TTC549 (cell line): ENCODE results near the gene PAPSS2.
"Not testable (repeated sequence)": the region's sequence is repeated elsewhere in the genome, so short reads cannot be mapped to it uniquely, and the experiment has no call there.

ENCODE experiments used
- FAIRE-seq: peaks from 2 replicates; lab custom pipeline; 2012; peaks lifted over from hg19 to GRCh38; lab: Jason Lieb, UNC

Gene PAPSS2

DNA sequence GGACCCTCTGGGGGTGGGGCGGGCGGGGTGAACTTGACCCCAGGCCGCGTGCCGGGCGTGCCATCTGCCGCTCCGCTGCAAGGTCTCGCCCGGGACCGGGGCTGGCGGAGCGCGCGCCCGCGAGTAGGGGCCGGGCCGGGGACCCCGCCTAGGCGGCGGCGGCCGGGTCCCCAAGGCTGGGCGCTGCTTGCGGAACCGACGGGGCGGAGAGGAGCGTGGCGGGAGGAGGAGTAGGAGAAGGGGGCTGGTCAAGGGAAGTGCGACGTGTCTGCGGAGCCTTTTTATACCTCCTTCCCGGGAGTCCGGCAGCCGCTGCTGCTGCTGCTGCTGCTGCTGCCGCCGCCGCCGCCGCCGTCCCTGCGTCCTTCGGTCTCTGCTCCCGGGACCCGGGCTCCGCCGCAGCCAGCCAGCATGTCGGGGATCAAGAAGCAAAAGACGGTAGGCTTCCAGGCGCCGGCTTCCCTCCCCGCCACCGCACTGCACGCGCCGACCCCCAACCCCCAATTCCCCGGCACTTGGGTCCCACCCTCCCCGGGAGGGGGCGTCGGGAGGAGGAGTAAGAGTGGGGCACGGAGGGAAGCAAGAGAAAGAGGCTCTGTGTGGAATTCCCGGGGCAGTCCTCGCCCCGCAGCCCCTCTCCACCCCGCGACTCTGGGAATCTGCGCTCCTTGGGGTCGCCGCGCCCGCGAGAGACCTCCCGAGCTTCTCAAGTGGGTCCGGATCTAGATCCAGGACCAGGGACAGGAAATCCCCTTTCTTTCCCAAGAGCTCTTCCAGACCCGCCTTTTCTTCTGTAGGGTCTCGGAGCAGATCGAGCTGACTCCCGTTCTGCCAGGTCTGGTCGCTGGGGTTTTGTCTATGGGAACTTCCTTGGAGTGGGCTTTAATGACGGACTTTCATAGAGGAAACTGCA, at the start of gene PAPSS2:
Gene PAPSS2, plus strand, starts transcription at position 308 of the 913 bp plus-strand sequence. Its CDS starts 104 bp downstream, at position 412.
- FAIRE-seq, result no peak

DNA sequence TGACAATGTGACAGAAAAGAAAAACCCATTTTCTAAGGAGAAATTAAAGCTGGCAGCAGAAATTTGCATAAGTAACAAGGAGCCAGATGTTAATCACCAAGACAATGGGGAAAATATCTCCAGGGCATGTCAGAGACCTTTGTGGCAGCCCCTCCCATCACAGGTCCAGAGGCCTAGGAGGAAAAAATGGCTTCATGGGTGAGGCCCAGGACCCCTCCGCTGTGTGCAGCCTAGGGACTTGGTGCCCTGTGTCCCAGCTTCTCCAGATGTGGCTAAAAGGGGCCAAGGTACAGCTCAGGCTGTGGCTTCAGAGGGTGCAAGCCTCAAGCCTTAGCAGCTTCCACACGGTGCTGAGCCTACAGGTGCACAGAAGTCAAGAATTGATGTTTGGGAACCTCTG, 48.3 kb upstream of the PAPSS2 start:
- FAIRE-seq, result not testable (repeated sequence)

DNA sequence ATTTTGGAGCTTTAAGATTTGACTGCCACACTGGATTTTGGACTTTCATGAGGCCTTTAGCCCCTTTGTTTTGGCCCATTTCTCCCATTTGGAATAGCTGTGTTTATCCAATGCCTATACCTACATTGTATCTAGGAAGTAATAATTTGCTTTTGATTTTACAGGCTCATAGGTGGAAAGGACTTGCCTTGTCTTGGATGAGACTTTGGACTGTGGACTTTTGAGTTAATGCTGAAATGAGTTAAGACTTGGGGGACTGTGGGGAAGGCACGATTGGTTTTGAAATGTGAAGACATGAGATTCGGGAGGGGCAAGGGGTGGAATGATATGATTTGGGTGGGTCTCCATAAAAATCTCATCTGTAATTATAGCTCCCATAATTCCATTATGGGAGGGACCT, 47.6 kb upstream of the PAPSS2 start:
- no peak for FAIRE-seq

DNA sequence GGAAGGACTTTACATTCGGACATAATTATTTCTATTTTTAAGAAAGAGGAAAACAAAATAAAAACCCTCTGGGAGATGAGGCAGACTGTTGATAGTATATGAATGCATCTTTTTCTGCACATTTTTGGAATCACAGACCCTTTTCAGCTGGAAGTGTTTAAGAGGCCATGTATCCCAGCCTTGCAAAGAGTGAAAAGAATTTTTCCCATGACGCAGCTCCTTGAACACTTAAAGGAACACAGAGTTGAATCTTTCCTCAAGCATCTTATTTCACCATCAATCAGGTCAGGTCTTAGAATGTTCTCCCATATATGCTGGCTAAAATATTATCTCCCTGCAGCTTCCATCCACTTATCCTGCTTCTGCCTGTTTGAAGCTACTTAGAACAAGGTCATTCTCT, 45.9 kb upstream of the PAPSS2 start:
- no peak for FAIRE-seq

DNA sequence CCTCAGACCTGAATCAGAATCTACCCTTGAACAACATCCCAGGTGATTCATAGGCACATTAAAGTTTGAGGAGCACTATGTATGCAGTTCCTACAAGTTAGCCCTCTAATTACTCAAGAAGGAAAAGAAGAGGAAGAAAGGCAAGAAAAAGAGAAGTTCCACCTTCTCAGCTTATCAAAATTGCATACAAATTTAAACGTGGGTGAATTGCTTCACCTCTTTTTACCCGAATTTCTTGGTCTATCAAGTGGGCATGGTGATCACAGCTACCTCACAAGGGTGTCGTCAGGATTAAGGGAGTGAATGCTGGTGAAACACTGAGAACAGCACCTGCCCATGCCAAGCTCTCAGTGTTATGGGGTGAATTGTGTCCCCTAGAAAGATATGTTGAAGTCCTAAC, 43.8 kb upstream of the PAPSS2 start:
- no peak for FAIRE-seq

DNA sequence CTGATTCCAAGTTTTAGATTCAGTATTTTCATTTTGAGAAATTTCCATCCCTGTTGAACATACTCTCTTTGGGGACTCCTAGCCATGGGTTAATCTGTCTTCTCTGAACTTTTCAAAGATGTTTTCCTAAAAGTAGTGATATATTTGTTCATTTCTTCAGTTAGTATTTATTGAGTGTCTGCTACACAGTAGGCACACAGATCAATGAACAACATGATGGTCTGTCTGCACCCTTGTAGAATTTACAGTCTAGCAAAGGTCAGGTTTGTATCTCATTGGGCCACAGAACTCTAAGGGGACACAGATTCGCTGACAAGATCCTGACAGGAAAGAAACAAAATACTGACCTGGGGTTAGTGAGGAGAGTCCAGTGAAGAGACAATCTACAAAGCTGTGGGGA, 42.2 kb upstream of the PAPSS2 start:
- FAIRE-seq, result no peak

DNA sequence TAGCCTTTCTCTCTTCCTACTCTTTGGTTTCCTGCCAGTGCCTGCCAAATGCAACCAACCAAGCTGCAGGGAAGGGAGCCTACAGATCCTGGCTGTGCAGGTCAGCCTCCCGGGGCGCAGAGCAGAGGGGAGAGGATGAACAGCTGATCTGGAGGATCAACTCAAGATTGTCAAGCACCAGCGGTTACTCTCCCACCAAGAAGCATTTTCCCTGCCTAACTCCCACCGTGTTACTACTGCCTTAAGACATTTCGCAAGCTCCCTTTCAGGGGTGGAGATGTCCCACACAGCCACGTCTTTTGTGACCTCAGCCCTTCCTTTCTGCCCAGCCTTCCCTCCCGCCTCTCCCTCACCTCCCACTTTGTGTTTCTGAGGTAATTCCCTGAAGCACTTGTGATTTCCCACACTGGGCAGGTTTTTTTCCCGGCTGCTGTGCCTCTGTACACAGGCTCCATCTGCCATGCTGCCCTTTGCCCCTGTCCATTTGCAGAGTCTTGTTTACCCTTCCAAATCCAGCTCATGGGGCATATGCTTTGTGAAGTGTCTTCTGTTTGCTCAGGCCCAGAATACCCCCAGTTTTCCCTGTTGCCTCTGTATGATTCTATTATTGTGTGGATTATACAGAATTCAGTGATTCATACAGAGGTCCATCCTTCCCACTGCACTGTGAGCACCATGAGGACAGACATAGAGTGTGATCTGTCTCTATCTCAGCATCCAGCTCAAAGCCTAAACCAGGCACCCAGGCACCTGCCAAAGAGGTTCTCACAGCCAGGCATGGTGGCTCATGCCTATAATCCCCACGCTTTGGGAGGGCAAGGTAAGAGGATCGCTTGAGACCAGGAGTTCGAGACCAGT, 40.9 kb upstream of the PAPSS2 start:
- FAIRE-seq, result no peak

DNA sequence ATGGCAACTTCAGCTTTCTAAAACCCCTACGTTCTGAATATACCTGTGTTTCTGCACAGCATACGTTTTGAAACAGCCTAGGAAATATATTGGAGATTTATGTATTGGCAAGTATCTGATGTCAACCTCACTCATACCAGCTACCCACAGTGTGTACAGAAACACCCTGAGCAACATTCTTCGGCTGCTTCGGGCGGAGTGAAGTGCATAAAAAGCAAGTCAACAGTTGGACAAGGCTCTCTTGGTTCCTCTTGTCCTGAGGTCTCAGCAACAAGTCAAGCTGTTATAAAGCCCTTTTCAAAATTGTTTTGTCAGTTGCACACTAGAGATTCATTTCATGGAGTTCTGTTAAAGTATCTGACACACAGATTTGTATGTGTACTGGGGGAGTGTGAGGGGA, 40.0 kb upstream of the PAPSS2 start:
- FAIRE-seq, result no peak

DNA sequence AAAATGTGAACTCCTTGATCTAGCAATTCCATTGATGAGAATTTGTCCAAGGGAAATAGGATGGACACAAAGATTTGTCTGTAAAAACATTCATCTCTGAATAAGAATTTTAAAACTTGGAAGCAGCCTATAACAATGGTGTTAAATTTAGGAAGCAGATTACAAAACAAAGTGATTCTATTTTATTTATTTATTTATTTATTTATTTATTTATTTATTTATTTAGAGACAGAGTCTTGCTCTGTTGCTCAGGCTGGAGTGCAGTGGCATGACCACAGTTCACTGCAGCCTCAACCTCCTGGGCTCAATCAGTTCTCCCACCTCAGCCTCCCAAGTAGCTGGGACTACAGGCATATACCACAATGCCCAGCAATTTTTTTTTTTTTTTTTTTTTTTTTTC, 38.2 kb upstream of the PAPSS2 start:
- not testable (repeated sequence) for FAIRE-seq

DNA sequence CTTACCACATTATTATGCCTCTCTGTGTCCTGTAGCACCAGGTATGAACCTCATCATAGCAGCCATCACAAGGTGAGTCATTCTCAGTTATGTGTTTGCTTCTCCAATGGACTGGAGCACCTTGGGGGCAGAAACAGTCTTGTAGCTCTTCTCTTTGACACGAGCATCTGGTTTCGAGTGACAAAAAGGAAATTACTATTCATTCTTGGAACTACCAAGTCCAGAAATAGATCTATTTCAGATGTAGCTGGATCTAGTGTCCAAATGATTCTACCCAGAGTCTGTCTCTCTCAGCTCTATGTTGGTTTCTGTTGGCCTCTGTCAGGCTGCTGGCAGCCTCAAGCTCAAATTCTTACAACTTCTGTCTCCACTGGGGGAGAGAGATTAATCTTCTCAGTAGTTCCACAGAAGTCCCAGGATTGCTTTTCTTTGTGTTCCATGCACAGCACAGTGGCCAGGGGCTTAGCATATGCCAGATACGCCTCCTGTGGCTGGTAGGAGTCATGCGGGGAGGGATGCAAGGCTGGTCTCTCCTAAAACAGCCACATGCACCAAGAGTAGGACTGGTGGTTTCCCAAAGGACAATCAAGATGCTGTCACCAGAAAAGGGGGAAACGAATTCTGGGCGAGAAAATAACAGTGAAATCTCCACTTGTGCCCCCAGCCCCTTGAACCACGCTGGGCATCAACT, 37.2 kb upstream of the PAPSS2 start:
- no peak for FAIRE-seq

DNA sequence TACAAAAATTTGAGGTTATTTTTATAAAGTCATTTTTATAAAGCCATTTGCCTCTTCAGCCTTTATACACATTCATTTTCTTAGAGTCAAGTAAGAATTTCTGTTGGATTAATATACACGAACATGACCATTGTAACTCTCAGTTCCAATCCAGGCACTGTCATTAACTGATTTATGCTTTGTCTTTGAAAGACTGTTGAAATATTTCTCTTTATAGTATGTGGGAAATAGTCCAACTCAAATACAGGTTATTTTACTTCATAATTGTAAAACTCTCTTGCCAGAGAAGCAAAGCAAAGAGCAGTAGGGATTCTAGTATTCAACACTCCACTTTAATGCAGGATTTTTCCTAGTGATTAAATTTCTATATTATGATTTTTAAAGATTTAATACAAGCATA, 36.5 kb upstream of the PAPSS2 start:
- no peak for FAIRE-seq

DNA sequence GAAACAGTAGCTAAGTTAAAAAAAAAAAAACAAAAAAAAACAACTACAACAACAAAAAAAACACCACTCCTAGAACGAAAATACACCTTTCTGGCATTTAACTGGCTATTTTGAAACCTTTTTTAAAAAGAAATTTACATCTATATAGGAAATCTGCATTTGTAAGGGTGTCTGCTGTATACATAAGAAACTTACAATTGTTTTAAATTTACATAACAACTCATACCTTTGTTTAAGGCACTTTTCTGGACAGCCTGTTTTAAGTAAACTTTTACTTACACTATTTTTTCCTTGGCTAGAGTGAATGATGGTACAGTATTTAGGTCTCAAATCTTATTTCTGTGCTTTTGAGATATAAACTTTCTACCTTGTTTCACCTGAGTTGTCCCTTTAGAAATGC, 34.0 kb upstream of the PAPSS2 start:
- FAIRE-seq, result no peak

DNA sequence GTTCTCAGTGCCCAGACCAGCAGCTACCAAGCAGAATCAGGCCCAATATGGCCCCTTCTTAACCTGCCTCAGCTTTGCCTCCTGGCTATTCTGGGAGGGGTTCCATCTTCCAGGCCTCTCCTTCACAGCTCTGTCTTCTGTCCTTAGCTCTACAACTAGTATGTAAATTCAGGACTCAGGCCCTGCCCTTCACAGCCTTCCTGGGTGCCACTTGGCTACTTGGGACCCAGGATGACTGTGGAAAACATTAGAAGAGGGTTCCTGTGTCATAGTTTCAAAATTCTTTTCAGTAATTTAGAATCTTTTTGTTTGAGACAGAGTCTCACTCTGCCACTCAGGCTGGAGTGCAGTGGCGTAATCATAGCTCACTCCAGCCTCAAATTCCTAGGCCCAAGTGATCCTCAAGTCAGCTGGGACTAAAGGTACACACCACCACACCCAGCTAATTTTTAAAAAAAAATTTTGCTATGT, 33.2 kb upstream of the PAPSS2 start:
- no peak for FAIRE-seq

DNA sequence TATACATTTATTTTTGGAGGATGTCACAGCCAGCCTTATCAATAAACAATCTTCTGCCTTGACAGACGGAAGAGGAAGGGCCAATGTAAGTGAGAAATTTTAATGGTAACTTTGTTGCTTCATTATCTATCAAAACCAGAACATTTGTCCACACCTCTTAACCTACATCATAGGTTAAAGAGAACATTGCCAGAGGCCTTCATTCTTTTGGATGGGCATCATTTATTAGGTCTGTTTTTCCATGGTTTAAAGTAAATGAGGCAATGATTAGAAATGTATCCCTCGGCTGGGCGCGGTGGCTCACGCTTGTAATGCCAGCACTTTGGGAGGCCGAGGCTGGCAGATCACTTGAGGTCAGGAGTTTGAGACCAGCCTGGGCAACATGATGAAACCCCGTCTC, 29.5 kb upstream of the PAPSS2 start:
- FAIRE-seq, result no peak

DNA sequence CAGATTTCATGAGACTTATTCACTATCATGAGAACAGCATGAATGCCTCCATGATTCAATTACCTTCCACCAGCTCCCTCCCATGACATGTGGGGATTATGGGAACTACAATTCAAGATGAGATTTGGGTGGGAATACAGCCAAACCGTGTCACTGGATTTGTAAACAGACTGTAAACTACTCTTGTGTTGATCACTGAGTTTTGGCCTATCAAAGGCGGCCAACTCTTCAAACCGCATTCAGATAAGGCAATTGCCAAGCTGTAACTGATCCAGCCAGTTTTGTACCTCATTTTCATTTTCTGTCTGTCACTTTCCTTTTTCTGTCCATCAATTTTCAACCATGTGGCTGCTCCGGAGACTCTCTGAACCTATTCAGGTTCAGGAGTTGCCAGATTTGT, 27.2 kb upstream of the PAPSS2 start:
- FAIRE-seq, result no peak

DNA sequence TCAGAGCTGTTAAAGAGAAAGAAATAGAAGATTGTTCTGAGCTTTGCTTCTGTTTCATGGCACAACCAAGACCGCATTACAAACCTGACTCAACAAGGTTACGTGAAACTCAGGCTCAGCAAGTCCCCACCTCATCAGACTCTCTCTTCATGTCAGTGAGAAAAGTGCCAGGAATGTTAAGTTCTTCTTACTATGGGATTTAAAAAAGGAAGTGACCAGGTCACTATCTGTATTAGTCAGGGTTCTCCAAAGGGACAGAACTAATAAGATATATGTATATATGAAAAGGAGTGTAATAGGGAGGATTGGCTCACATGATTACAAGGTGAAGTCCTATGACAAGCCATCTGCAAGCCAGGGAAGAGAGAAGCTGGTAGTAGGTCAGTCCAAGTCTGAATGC, 25.4 kb upstream of the PAPSS2 start:
- FAIRE-seq, result no peak

DNA sequence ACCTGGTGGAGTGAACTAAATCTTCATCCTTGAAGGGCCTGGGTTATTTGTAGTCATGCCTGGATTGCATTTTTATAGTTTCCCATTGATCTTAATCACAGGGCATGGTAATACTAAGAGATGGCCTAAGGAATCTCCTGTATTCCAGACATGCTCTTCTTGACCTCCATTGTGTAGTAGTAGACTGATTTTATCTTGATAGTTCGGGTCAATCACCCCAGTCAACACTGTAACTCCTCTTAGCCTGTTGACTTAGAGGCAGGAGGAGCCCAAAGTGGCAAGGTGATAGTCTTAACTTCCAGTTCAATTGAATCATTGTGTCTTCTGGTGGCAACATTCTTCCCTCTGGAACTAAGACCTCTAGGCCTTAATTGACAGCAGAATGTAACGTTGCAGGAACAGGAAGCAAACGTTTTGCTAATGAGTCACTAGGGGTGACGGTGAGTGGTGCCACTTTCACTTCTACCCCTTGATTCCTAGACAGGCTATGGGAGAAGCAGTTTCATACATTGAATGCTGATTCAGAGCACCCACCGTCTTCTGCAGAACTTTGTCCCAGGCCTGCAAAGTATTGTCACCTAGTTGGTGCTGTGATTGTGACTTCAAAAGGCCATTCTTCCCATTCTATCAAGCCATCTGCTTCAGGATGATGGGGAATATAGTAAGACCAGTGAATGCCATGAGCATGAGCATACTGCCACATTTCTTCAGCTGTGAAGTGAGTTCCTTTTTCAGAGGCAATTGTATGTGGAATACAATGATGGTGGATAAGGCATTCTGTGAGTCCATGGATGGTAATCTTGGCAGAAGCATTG, 24.0 kb upstream of the PAPSS2 start:
- no peak for FAIRE-seq

DNA sequence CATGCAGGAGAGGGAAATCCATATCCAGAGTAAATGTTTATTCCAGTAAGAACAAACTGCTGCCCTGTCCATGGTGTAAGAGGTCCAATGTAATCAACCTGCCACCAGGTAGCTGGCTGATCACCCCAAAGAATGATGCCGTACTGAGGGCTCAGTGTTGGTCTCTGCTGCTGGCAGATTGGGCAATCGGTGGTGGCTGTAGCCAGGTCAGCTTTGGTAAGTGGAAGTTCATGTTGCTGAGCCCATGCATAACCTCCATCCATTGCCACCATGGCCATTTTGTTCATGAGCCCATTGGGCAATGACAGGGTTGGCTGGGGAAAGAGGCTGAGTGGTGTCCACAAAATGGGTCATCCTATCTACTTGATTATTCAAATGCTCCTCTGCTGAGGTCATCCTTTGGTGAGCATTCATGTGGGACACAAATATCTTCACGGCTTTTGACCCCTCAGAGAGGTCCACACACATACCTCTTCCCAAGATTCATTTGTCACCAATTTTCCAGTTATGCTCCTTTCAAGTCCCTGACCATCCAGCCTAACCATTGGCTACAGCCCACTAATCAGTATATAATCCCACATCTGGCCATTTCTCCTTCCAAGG, 23.3 kb upstream of the PAPSS2 start:
- FAIRE-seq, result no peak

DNA sequence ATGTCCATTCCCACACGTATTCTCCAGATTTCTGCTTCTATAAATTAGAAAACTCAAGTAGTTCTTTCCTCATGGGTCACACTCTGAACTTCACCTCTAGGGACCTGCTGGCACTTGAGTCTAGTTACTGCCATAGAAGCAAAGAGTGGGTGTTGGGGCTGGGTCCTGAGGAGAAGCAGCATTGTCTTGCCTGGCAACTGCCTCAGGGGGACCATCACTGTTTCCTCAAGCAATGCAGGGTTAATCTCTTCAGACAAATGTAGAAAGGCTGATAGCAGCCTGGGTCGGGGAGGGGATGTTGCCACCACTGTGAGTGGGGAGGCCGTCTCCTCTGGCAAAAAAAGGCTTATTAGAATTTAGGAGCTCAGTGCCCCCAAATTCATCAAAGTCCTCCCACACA, 20.2 kb upstream of the PAPSS2 start:
- FAIRE-seq, result no peak

DNA sequence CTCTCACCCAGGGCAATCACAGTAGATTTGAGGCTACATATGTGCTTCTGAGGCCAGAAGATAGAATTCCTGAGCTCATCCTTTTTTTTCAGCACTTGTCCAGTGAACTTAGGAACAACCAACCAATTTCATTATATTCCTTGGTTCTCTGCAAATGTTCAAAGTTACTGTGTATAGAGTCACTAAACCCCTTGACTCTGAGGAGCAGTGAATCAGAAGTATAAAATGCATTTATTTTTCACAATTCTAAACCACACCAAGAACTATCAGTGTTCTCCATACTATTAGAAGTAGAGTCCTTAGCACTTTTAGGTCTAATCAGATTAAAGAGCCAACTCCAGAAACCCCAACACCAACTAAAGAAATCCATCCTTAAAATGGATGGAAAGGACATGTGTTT, 19.6 kb upstream of the PAPSS2 start:
- no peak for FAIRE-seq

DNA sequence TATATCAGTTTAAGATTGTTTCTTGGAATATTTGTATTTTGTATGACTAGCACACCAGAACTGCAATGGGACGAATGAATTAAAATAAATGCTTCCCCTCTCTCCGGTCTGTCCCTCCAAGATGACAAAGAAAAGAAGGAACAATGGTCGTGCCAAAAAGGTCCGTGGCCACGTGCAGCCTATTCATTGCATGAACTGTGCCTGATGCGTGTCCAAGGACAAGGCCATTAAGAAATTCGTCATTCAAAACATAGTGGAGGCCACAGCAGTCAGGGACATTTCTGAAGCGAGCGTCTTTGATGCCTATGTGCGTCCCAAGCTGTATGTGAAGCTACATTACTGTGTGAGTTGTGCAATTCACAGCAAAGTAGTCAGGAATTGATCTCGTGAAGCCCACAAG, 17.2 kb upstream of the PAPSS2 start:
- no peak for FAIRE-seq
